Common myeloid progenitor, CD34-positive (primary cell): ENCODE measurements around the gene GDA.

Experiments used
- CTCF ChIA-PET: fragments of 350-600 bp; sonication (Branson Sonifier 250); formaldehyde crosslinking; loops from one replicate; lab custom pipeline; 2021; ENCODE audit warnings: antibody characterized with exemption; lab: Charles Lee
- POLR2A ChIA-PET: fragments of 350-600 bp; sonication (Branson Sonifier 250); formaldehyde crosslinking; loops from one replicate; lab custom pipeline; 2021; ENCODE audit warnings: antibody characterized with exemption; lab: Charles Lee
- DNase-seq, 3 donors: peaks; one replicate each; pipeline versions ENCODE4 v3.0.0 to v3.0.0-alpha.2; 2013
- H3K27ac ChIP-seq, 2 experiments: 1 replicate in 1 of 2; 2 replicates in 1 of 2; pipeline ENCODE4 v1.7.0; 2013; ENCODE audit warnings: inconsistent platforms in 2 of 2, low read length in 2 of 2, mild to moderate bottlenecking in 2 of 2, low read depth in 1 of 2, moderate library complexity in 1 of 2; ENCODE audit not compliant: severe bottlenecking in 2 of 2, insufficient read depth in 1 of 2, poor library complexity in 1 of 2
- H3K27me3 ChIP-seq, 5 experiments: replicated peaks in 2 of 5; 1 replicate in 3 of 5; 2 replicates in 2 of 5; pipeline versions ENCODE4 v1.6.1 to v1.7.0; 2013; ENCODE audit warnings: low read length in 4 of 5, mild to moderate bottlenecking in 2 of 5, moderate library complexity in 2 of 5, inconsistent platforms in 1 of 5; ENCODE audit not compliant: insufficient read depth in 5 of 5, control insufficient read depth in 4 of 5
- H3K36me3 ChIP-seq, 4 experiments: 1 replicate in 2 of 4; 2 replicates in 2 of 4; pipeline versions ENCODE4 v1.6.1 to v1.7.0; 2013; ENCODE audit warnings: low read length in 3 of 4, control low read depth in 1 of 4, mild to moderate bottlenecking in 1 of 4; ENCODE audit not compliant: control insufficient read depth in 4 of 4, insufficient read depth in 4 of 4
- H3K4me1 ChIP-seq, 4 experiments: 1 replicate in 3 of 4; 2 replicates in 1 of 4; pipeline versions ENCODE4 v1.6.1 to v1.7.1; 2013; ENCODE audit warnings: low read length in 3 of 4, mild to moderate bottlenecking in 3 of 4, control low read depth in 1 of 4, inconsistent platforms in 1 of 4, moderate library complexity in 1 of 4; ENCODE audit not compliant: control insufficient read depth in 4 of 4, insufficient read depth in 4 of 4; ENCODE audit errors: control extremely low read depth in 1 of 4
- H3K4me3 ChIP-seq, 7 experiments: 1 replicate in 4 of 7; 2 replicates in 3 of 7; pipeline versions ENCODE4 v1.5.1 to v1.7.0; 2013; ENCODE audit warnings: mild to moderate bottlenecking in 7 of 7, low read length in 6 of 7, moderate library complexity in 6 of 7, inconsistent platforms in 2 of 7, low read depth in 2 of 7, control low read depth in 1 of 7; ENCODE audit not compliant: insufficient read depth in 4 of 7, control insufficient read depth in 1 of 7; ENCODE audit errors: extremely low read depth in 1 of 7
- H3K9me3 ChIP-seq, 5 experiments: 1 replicate in 4 of 5; 2 replicates in 1 of 5; pipeline versions ENCODE4 v1.6.1 to v1.7.1; 2013; ENCODE audit warnings: low read length in 4 of 5, mild to moderate bottlenecking in 2 of 5, inconsistent platforms in 1 of 5, low read depth in 1 of 5, moderate library complexity in 1 of 5; ENCODE audit not compliant: control insufficient read depth in 4 of 5, insufficient read depth in 2 of 5; ENCODE audit errors: control extremely low read depth in 1 of 5
- WGBS: methylation state at CpG from one replicate; pipeline ENCODE4 v1.1.5; 2013; ENCODE audit not compliant: insufficient coverage; 5-methylcytosine and 5-hydroxymethylcytosine counted together

Gene GDA

DNA sequence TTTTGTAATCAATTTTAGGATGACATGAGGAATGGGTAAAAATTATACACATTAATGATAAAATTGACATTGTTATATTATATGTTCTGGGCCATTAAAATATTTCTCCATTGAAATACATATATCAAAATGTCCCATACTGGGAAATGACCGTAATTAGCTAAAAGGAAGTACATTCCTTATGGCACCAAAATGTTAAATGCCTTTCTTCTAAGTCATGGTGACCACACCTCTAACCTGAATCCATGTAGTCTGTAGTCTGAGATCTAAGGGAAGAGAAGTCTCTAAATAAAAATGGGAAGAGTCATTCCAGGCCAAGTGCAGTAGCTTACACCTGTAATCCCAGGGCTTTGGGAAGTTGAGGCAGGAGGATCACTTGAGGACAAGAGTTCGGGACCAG lies 10.0 kb upstream of the GDA start:
- POLR2A ChIA-PET: no interaction called here
- Histone ChIP-seq H3K36me3 (no peaks in the 10 kb centered on the region), H3K4me1 (no peaks in the 10 kb centered on the region), H3K27me3 (no peaks in the 10 kb centered on the region), H3K9me3 (no peaks in the 10 kb centered on the region), H3K4me3 (no peak overlapping the region), H3K27ac (no peak overlapping the region)
- DNase-seq: no peak
- CTCF ChIA-PET: no interaction called here
- no CpG with 5 or more reads among the region's 2 CpGs for WGBS

DNA sequence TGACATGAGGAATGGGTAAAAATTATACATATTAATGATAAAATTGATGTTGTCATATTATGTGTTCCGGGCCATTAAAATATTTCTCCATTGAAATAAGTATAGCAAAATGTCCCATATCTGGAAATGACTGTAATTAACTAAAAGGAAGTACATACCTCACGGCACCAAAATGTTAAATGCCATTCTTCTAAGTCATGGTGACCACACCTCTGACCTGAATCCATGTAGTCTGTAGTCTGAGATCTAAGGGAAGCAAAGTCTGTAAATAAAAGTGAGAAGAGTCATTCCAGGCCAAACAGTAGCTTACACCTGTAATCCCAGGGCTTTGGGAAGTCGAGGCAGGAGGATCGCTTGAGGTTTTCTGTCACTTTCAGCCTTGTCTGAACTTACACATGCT lies 8.7 kb upstream of the GDA start:
- H3K9me3 ChIP-seq: no peaks in the 10 kb centered on the region
- H3K27ac ChIP-seq: no peak overlapping the region
- DNase-seq: no peak
- no peaks in the 10 kb centered on the region for H3K4me1 ChIP-seq
- no peaks in the 10 kb centered on the region for H3K36me3 ChIP-seq
- CTCF ChIA-PET: no interaction called here
- POLR2A ChIA-PET: no interaction called here
- H3K4me3 ChIP-seq: no peak overlapping the region
- H3K27me3 ChIP-seq: peaks cover 0 to 7% (median 2%) of the 10 kb centered on the region in 5 experiments
- no CpG with 5 or more reads among the region's 4 CpGs for WGBS

DNA sequence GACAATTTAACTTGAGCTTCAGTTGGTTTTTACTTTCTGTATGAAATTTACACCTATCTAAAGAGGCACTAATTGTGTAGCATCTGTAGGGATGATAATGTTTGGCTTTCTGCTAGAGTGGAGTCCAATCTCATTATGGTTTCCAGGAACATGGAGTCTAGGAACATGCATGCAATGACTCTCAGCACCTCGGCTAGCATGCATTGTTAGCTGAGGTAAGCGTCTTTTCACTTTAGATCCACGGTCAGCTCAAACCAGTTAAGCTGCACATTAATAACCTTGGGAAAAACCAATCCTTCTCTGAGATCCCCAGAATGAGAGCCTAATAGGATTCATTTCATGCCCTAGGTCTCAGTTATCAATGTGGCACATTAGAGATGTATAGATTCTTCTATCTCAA lies 7.8 kb upstream of the GDA start:
- Histone ChIP-seq H3K27me3 (peaks cover 0 to 7% (median 2%) of the 10 kb centered on the region in 5 experiments), H3K4me1 (no peaks in the 10 kb centered on the region), H3K9me3 (no peaks in the 10 kb centered on the region), H3K27ac (no peak overlapping the region), H3K4me3 (no peak overlapping the region), H3K36me3 (no peaks in the 10 kb centered on the region)
- 100% methylated on average over 3 of the region's 3 CpGs for WGBS
- ChIA-PET POLR2A (no interaction called here), CTCF (interaction anchor here (1.0 kb wide), 1 partner anchor 62 kb away, joined by 3 read pairs; no protein-coding TSS in a partner anchor)
- DNase-seq: no peak

DNA sequence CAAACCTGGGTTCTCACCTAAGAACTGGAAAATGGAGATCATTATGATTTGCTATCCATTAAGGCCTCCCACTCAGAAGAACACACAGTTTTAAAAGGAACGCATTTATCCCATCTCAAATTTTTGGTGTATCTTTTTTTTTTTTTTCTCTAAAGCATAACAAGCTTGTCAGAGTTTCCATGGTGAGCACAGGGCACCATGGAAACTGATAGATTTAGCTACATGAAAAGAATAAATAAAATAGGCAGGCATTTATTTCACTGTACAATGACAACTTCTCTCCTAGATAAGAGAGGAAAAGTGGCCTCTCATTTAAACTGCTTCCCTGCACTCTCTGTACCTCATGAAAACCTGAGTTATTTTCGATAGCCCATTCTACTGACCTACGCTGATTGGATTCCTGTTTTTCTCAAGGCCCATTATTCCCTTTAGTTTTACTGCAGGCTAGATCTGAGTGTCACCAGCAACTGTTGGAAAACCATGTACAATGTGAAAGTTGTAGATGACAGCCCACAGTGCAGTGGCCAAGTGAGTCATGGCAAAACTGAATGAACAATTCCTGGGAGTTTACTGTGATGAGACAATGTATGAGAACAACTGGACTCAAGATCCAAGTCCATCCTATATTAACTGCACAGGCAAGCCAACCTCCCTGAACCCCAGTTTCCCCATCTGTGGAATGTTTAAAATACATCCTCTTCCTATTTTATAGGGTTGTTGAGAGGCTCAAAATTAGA lies 4.3 kb upstream of the GDA start:
- Histone ChIP-seq H3K36me3 (no peaks in the 10 kb centered on the region), H3K27me3 (peaks cover 3 to 39% (median 18%) of the 10 kb centered on the region in 5 experiments), H3K9me3 (no peaks in the 10 kb centered on the region), H3K27ac (no peak overlapping the region), H3K4me1 (peaks cover 0 to 9% (median 5%) of the 10 kb centered on the region in 4 experiments), H3K4me3 (no peak overlapping the region)
- DNase-seq: no peak
- ChIA-PET POLR2A (no interaction called here), CTCF (no interaction called here)
- WGBS: 94% methylated on average over 2 of the region's 3 CpGs

DNA sequence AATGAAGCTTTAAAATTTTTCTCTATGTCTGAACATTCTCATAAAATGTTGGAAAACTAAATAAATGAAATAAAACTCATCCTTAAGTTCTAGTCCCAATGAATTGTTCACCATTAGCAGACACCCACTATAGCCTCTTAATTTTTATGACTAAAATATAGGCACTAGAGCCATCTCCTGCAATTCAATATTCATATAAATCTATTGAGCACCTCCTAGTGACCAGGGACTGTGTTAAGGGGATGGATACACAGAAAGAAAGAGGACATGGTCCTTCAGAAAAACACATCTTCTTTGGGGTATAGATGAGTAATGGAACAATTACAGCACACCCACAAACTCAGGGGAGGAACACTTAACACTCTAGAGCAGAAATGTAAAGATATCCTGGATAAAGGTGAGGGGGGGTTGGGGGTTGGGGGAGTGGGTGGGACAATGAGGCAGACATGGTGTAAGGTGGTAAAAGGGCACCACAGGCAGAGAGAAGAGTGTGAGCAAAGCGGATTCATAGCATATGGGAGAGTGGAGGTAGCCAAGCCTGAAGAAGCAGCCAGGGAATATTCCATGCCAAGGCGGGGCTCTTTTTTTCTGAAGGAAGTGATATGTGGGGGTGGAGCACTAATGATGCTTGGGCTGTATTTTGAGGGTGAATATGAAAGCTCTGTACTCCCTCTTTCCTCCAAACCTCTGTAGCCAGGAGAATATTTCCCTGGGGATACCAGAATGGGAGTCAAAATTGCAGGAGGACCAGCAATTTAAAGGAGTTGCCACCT lies 3.3 kb upstream of the GDA start:
- H3K36me3 ChIP-seq: no peaks in the 10 kb centered on the region
- H3K27me3 ChIP-seq: peaks cover 3 to 48% (median 26%) of the 10 kb centered on the region in 5 experiments
- no peak for DNase-seq
- H3K4me3 ChIP-seq: no peak overlapping the region
- no peaks in the 10 kb centered on the region for H3K9me3 ChIP-seq
- H3K4me1 ChIP-seq: peaks cover 0 to 9% (median 5%) of the 10 kb centered on the region in 4 experiments
- WGBS: 100% methylated on average over 1 of the region's 2 CpGs
- no peak overlapping the region for H3K27ac ChIP-seq
- CTCF ChIA-PET: no interaction called here
- POLR2A ChIA-PET: no interaction called here

DNA sequence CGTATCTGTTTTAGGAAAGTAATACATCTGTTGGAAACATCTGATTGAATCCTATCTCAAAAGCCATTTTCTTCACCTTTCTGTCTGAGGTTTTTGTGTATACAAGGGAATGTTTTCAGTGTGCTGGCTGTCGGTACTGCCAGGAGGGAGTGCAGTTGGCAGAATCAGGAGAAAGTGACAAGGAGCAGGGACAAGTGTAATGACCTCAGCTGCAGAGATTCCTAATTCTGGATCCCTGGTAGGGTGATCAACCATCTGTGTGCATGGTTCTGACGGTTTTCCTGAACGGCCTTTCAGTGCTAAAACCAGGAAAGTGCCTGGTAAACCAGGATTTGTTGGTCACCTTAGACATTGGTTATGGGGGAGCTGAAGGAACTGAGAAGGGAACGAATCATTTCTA lies 1.6 kb upstream of the GDA start:
- CTCF ChIA-PET: interaction anchor here (1.3 to 1.4 kb wide), 2 partner anchors 13 to 124 kb away, joined by 3 read pairs; no protein-coding TSS in a partner anchor
- no peak for DNase-seq
- H3K27me3 ChIP-seq: peaks cover 3 to 58% (median 29%) of the 10 kb centered on the region in 5 experiments

DNA sequence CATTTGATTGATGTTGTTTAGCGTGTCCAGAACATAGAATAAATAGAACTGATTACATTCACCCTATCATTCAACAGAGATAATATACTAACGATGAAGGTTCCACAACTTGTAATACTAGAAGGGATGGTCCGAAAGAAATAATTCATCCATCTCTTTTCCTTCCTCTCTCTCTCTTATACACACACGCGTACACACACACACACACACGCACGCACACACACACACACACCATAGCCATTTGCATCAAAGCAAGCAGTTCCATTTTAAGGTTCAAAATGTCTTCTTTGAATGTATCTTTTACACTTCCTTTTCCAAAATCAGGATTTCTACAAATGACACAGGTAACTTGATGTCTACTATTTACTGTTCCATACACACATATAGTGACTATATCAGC lies 887 bp downstream of the GDA start:
- ChIA-PET CTCF (no interaction called here), POLR2A (no interaction called here)
- no peak for DNase-seq

More for the DNA sequence above, 1.6 kb upstream of the GDA start:
- no peak overlapping the region for H3K4me3 ChIP-seq
- no peaks in the 10 kb centered on the region for H3K9me3 ChIP-seq
- no peak overlapping the region for H3K27ac ChIP-seq
- POLR2A ChIA-PET: no interaction called here
- H3K36me3 ChIP-seq: no peaks in the 10 kb centered on the region
- peaks cover 0 to 9% (median 5%) of the 10 kb centered on the region in 4 experiments for H3K4me1 ChIP-seq
- 93% methylated on average over 3 of the region's 5 CpGs for WGBS

More for the DNA sequence above, 887 bp downstream of the GDA start:
- H3K4me1 ChIP-seq: peaks cover 0 to 9% (median 5%) of the 10 kb centered on the region in 4 experiments
- H3K4me3 ChIP-seq: no peak overlapping the region
- H3K27me3 ChIP-seq: peaks cover 3 to 55% (median 26%) of the 10 kb centered on the region in 5 experiments
- H3K36me3 ChIP-seq: no peaks in the 10 kb centered on the region
- no peak overlapping the region for H3K27ac ChIP-seq
- H3K9me3 ChIP-seq: no peaks in the 10 kb centered on the region
- WGBS: 93% methylated on average over 4 of the region's 7 CpGs
